NK-92 treated with Interleukin-12 subunit alpha and Interleukin-12 subunit beta, amount 100 ng/mL, for 24 hours (cell line): ENCODE results near the gene COA7.
"Not testable (repeated sequence)": the region's sequence is repeated elsewhere in the genome, so short reads cannot be mapped to it uniquely, and the experiment has no call there.

Experiments
- DNase-seq: peaks from one replicate; lab custom pipeline; 2025; lab: John Stamatoyannopoulos, UW

The COA7 gene

GRCh38 chr1:52706136-52706670 lies 8.1 kb upstream of the COA7 start:
- DNase-seq, result no peak

- DNase-seq, result peak; percentile 77
Observed at GRCh38 chr1:52702886-52703787, 5.0 kb upstream of the COA7 start.

- DNase-seq, result no peak
Observed at GRCh38 chr1:52695627-52696026, 2.5 kb downstream of the COA7 start.

- DNase-seq, result no peak
Observed at GRCh38 chr1:52693843-52694242, 4.3 kb downstream of the COA7 start.

- DNase-seq, result not testable (repeated sequence)
Observed at GRCh38 chr1:52693351-52693750, 4.8 kb downstream of the COA7 start.

- no peak for DNase-seq
Observed at GRCh38 chr1:52692697-52693096, 5.5 kb downstream of the COA7 start.

GRCh38 chr1:52691821-52692220 lies 6.3 kb downstream of the COA7 start:
- DNase-seq, result no peak

GRCh38 chr1:52686830-52687229 lies 11.3 kb downstream of the COA7 start:
- DNase-seq, result no peak

GRCh38 chr1:52686261-52686751 lies 11.8 kb downstream of the COA7 start:
- peak; percentile 27 for DNase-seq

- no peak for DNase-seq
Observed at GRCh38 chr1:52684545-52684944, 13.6 kb downstream of the COA7 start.

GRCh38 chr1:52683367-52683940 lies 14.7 kb downstream of the COA7 start:
- no peak for DNase-seq

GRCh38 chr1:52681136-52681535 lies 17.0 kb downstream of the COA7 start:
- no peak for DNase-seq

- DNase-seq, result no peak
Observed at GRCh38 chr1:52680353-52680752, 17.8 kb downstream of the COA7 start.

- DNase-seq, result no peak
Observed at GRCh38 chr1:52679498-52679897, 18.6 kb downstream of the COA7 start.

GRCh38 chr1:52679048-52679447 lies 19.1 kb downstream of the COA7 start:
- DNase-seq, result no peak

- DNase-seq, result no peak
Observed at GRCh38 chr1:52677076-52677806, 20.9 kb downstream of the COA7 start.

- DNase-seq, result no peak
Observed at GRCh38 chr1:52676249-52676903, 21.8 kb downstream of the COA7 start.

- DNase-seq, result peak; percentile 7
Observed at GRCh38 chr1:52674497-52675384, 23.4 kb downstream of the COA7 start.

GRCh38 chr1:52673513-52673912 lies 24.6 kb downstream of the COA7 start:
- no peak for DNase-seq

GRCh38 chr1:52672946-52673345 lies 25.2 kb downstream of the COA7 start:
- DNase-seq, result no peak

- no peak for DNase-seq
Observed at GRCh38 chr1:52670604-52671003, 27.5 kb downstream of the COA7 start.
